ENCODE measurements around the gene HIP1. TPM values are rescaled to one million over a fixed set of nuclear protein-coding genes. Genes with fewer than 3 reads are reported as not detected.

Gene HIP1
- total RNA-seq, 1 experiment from 2014 or later, result 43.3 TPM

GRCh38 chr7:75638594-75639070, 100.1 kb downstream of the HIP1 start:
- Histone ChIP-seq H3K9me3 (ENCODE audit: control insufficient read depth, insufficient read depth, low read depth, low read length) (no peaks in the 10 kb centered on the region), H3K4me3 (ENCODE audit: low read depth in 2 of 2, low read length in 2 of 2) (peak overlapping the region; percentile 59 to 67), H3K27ac (ENCODE audit: low read length) (peak overlapping the region; percentile 58; the same call in 1 of the 2 replicates), H3K36me3 (ENCODE audit: control insufficient read depth, insufficient read depth, low read length) (no peaks in the 10 kb centered on the region), H3K4me1 (ENCODE audit: control insufficient read depth, insufficient read depth, low read length) (peaks cover 11% of the 10 kb centered on the region), H3K27me3 (ENCODE audit: control insufficient read depth, insufficient read depth, low read length) (no peaks in the 10 kb centered on the region)
- POLR2A ChIA-PET, result no interaction called here
- intact Hi-C loops (cut with micrococcal nuclease; ENCODE audit: unreplicated experiment) (no loop called here), in situ Hi-C loops (cut with HindIII; ENCODE audit: low pct_unique_long_range_greater_than_20kb, low sequenced_read_pairs) (no loop called here)
- TF ChIP-seq SIN3A (IDR thresholded peaks at IDR 0.05; ENCODE audit: borderline replicate concordance, insufficient read depth, low read depth, low read length) (no peak), TCF7L2 (IDR thresholded peaks at IDR 0.05; ENCODE audit: low read depth, low read length) (no peak), REST (IDR thresholded peaks at IDR 0.05; ENCODE audit: insufficient read depth in 1 of 2, low read depth in 2 of 2, low read length in 1 of 2) (no peak), POLR2AphosphoS5 (IDR thresholded peaks at IDR 0.05; ENCODE audit: low read depth, low read length) (no peak), CTCF (IDR thresholded peaks at IDR 0.05) (no peak; the same call in 1 of the 2 replicates)
- CTCF ChIA-PET, result no interaction called here
- no TSS peak for BruUV-seq (replicated peaks)
- no peak for DNase-seq (ENCODE audit: low read depth, low spot score)
- ATAC-seq, result peak; percentile 79

GRCh38 chr7:75637854-75638593, 100.7 kb downstream of the HIP1 start:
- ATAC-seq (no peak), DNase-seq (ENCODE audit: low read depth, low spot score) (no peak)
- TF ChIP-seq REST (IDR thresholded peaks at IDR 0.05; ENCODE audit: insufficient read depth in 1 of 2, low read depth in 2 of 2, low read length in 1 of 2) (no peak), POLR2AphosphoS5 (IDR thresholded peaks at IDR 0.05; ENCODE audit: low read depth, low read length) (no peak), CTCF (IDR thresholded peaks at IDR 0.05) (no peak), TCF7L2 (IDR thresholded peaks at IDR 0.05; ENCODE audit: low read depth, low read length) (no peak), SIN3A (IDR thresholded peaks at IDR 0.05; ENCODE audit: borderline replicate concordance, insufficient read depth, low read depth, low read length) (no peak)
- Histone ChIP-seq H3K27ac (ENCODE audit: low read length) (peak overlapping the region; percentile 58; the same call in 1 of the 2 replicates), H3K36me3 (ENCODE audit: control insufficient read depth, insufficient read depth, low read length) (no peaks in the 10 kb centered on the region), H3K27me3 (ENCODE audit: control insufficient read depth, insufficient read depth, low read length) (no peaks in the 10 kb centered on the region), H3K4me3 (ENCODE audit: low read depth in 2 of 2, low read length in 2 of 2) (peak overlapping the region; percentile 59 to 67), H3K9me3 (ENCODE audit: control insufficient read depth, insufficient read depth, low read depth, low read length) (no peaks in the 10 kb centered on the region), H3K4me1 (ENCODE audit: control insufficient read depth, insufficient read depth, low read length) (peaks cover 11% of the 10 kb centered on the region)
- BruUV-seq (replicated peaks), result no TSS peak
- intact Hi-C loops (cut with micrococcal nuclease; ENCODE audit: unreplicated experiment), result no loop called here
- POLR2A ChIA-PET, result interaction anchor here (0.5 kb wide), 1 partner anchor 8 kb away, joined by 3 read pairs; no protein-coding TSS in a partner anchor
- CTCF ChIA-PET, result interaction anchor here (0.6 kb wide), 1 partner anchor 106 kb away, joined by 4 read pairs; no protein-coding TSS in a partner anchor
- in situ Hi-C loops (cut with HindIII; ENCODE audit: low pct_unique_long_range_greater_than_20kb, low sequenced_read_pairs), result no loop called here
